ENCODE data around the gene PPL.

- TF ChIP-seq POLR2A (IDR thresholded peaks at IDR 0.05; ENCODE audit: low read length) (no peak), GATA1 (IDR thresholded peaks at IDR 0.05; ENCODE audit: low read depth, low read length) (no peak)
Measured at GRCh38 chr16:4970010-4970409, 33.1 kb upstream of the PPL start.
